A673 (cell line): Measurements from ENCODE around the gene HNF4A. TPM values are rescaled to one million over a fixed set of nuclear protein-coding genes. Genes with fewer than 3 reads are reported as not detected.

Experiments
- BruUV-seq: library from RNA; stranded (reverse); fragments of 400-500 nt; replicated peaks from 2 replicates; lab custom pipeline; 2021; lab: Mats Ljungman, UMichigan
- CTCF ChIA-PET: fragments of 300-600 bp; sonication (Branson Sonifier 250); formaldehyde crosslinking; loops from one replicate; lab custom pipeline; 2022; ENCODE audit warnings: antibody characterized with exemption; lab: Charles Lee
- POLR2A ChIA-PET: fragments of 300-600 bp; sonication (Branson Sonifier 250); formaldehyde crosslinking; loops from one replicate; lab custom pipeline; 2022; ENCODE audit warnings: antibody characterized with exemption; ENCODE audit not compliant: low non-redundant PET; lab: Charles Lee
- DNase-seq: peaks from one replicate; pipeline ENCODE4 v3.0.0-alpha.2; 2015; ENCODE audit warnings: low spot score
- H3K27ac ChIP-seq: fragments of 200-600 bp; sonication (generic); 2 replicates; pipeline ENCODE4 v1.5.1; 2016; ENCODE audit warnings: mixed run types, low read depth, mild to moderate bottlenecking, mixed read lengths, antibody characterized with exemption, low read length; ENCODE audit not compliant: poor library complexity, severe bottlenecking
- H3K27me3 ChIP-seq: fragments of 200-600 bp; sonication (generic); replicated peaks from 2 replicates; pipeline ENCODE4 v1.6.1; 2017; ENCODE audit warnings: mixed run types, low read depth, mild to moderate bottlenecking, mixed read lengths, antibody characterized with exemption, low read length; ENCODE audit not compliant: insufficient read depth, poor library complexity
- H3K36me3 ChIP-seq: fragments of 200-600 bp; sonication (generic); 2 replicates; pipeline ENCODE4 v1.6.1; 2016; ENCODE audit warnings: mixed run types, mild to moderate bottlenecking, mixed read lengths, antibody characterized with exemption, low read length; ENCODE audit not compliant: insufficient read depth, poor library complexity, severe bottlenecking
- H3K4me1 ChIP-seq: fragments of 200-600 bp; sonication (generic); 2 replicates; pipeline ENCODE4 v1.6.1; 2017; ENCODE audit warnings: mixed run types, mild to moderate bottlenecking, mixed read lengths, antibody characterized with exemption, low read length; ENCODE audit not compliant: insufficient read depth, poor library complexity, severe bottlenecking
- H3K4me3 ChIP-seq: fragments of 200-600 bp; sonication (generic); 2 replicates; pipeline ENCODE4 v1.5.1; 2016; ENCODE audit warnings: low read depth, mixed run types, mild to moderate bottlenecking, mixed read lengths, low read length; ENCODE audit not compliant: poor library complexity, severe bottlenecking
- H3K9me3 ChIP-seq: fragments of 200-600 bp; sonication (generic); 2 replicates; pipeline ENCODE4 v1.6.1; 2016; ENCODE audit warnings: mixed run types, low read depth, mild to moderate bottlenecking, mixed read lengths, antibody characterized with exemption, low read length; ENCODE audit not compliant: poor library complexity, severe bottlenecking
- CTCF ChIP-seq: fragments of 300-800, 200-600 bp; sonication (generic); conservative IDR thresholded peaks from 2 replicates; pipeline ENCODE4 v1.5.1; 2017; ENCODE audit warnings: low read depth, mild to moderate bottlenecking, antibody characterized with exemption, low read length, moderate library complexity, mixed read lengths
- EZH2 ChIP-seq: fragments of 200-600 bp; sonication (generic); IDR thresholded peaks from 2 replicates; pipeline ENCODE4 v1.6.1; 2017; ENCODE audit warnings: borderline replicate concordance, low read depth, mild to moderate bottlenecking, mixed read lengths, antibody characterized with exemption, low read length; ENCODE audit not compliant: poor library complexity, severe bottlenecking
- intact Hi-C: fragments of 100-400 bp; cut with micrococcal nuclease; formaldehyde crosslinking; loops from one replicate; pipeline ENCODE4 v1.10.0; 2022; ENCODE audit not compliant: unreplicated experiment
- total RNA-seq: library from RNA; stranded (reverse); gene quantifications from 2 replicates; pipeline ENCODE4 v1.2.3, GENCODE V29; 2021

Gene HNF4A
- total RNA-seq, 1 experiment from 2014 or later, result not detected

DNA sequence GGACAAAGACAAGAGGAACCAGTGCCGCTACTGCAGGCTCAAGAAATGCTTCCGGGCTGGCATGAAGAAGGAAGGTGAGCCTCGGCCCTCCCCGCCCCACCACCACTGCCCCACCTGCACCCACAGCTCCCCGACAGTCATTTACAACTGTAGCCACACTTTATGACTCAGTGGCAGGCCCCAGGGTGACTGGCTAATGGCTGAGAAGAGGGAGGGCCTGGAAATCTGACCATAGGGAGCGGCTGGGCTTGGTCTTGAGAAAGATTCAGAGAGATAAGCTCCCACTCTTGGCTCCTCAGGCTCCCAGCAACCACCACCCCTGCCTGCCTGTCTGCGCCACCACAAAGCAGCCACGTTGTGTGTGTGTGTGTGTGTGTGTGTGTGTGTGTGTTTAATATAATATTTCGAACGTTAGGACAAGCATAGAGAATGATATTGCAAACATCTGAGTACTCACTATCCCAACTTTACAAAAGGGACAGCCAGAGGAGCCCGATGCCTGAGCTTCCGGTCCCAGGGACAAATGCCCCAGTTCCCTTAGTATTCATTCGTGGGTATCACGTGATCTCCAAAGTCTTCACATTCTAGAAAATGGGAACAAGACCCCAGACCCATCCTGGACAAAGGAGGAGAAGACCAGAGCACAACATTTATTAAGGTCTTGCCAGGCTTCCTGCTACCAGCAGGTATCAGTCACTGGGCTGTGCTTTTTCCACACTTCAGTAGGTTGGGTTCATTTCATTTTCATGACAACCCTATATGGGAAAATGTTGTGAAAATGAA, 52.1 kb downstream of the HNF4A start:
- no peak overlapping the region for H3K4me3 ChIP-seq
- no TSS peak for BruUV-seq
- intact Hi-C loops, result no loop called here
- H3K4me1 ChIP-seq, result no peaks in the 10 kb centered on the region
- ChIA-PET POLR2A (no interaction called here), CTCF (no interaction called here)
- no peak overlapping the region for H3K27ac ChIP-seq
- no peak for DNase-seq
- H3K27me3 ChIP-seq, result no peaks in the 10 kb centered on the region
- H3K9me3 ChIP-seq, result no peaks in the 10 kb centered on the region
- TF ChIP-seq EZH2, result no peak
- TF ChIP-seq CTCF, result no peak
- no peaks in the 10 kb centered on the region for H3K36me3 ChIP-seq

DNA sequence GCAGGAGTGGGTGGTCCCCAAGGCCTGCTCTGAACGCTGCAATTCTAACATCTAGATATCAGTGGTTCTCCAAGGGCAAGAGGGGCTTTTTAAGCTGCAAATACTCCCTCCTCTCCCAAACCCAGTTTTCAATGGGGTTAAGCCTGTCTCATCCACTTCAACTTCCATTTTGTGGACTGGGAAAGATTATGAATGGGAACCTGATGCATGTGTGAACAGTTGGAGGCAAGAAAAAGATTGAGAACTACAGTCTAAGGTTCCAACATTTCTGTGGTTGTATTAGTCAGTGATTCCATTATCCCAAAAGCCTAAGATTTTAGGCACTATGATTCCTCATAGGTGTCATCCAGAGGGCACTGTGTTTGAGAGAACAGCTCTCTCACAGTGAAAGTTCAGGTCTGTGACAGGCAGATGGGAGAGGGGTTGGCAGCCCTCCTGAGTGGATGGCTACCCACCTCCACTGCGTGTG, 53.7 kb downstream of the HNF4A start:
- Histone ChIP-seq H3K9me3 (no peaks in the 10 kb centered on the region), H3K27ac (no peak overlapping the region), H3K4me3 (no peak overlapping the region), H3K27me3 (no peaks in the 10 kb centered on the region), H3K4me1 (no peaks in the 10 kb centered on the region), H3K36me3 (no peaks in the 10 kb centered on the region)
- no peak for DNase-seq
- BruUV-seq, result no TSS peak
- ChIA-PET POLR2A (interaction anchor here (0.5 kb wide), 1 partner anchor 109 kb away, joined by 5 read pairs; no protein-coding TSS in a partner anchor), CTCF (no interaction called here)
- TF ChIP-seq EZH2 (no peak), CTCF (no peak)
- intact Hi-C loops, result no loop called here

- DNase-seq, result no peak
- Histone ChIP-seq H3K27me3 (no peaks in the 10 kb centered on the region), H3K4me3 (no peak overlapping the region), H3K36me3 (no peaks in the 10 kb centered on the region), H3K4me1 (no peaks in the 10 kb centered on the region), H3K27ac (no peak overlapping the region), H3K9me3 (no peaks in the 10 kb centered on the region)
- TF ChIP-seq CTCF, result no peak
- TF ChIP-seq EZH2, result no peak
- ChIA-PET POLR2A (no interaction called here), CTCF (no interaction called here)
- intact Hi-C loops, result no loop called here
- no TSS peak for BruUV-seq
These were observed 55.1 kb downstream of the HNF4A start for GRCh38 chr20:44410583-44411019.
